CD4-positive, alpha-beta T cell (primary cell): ENCODE measurements around the gene IGFL2. TPM values are rescaled to one million over a fixed set of nuclear protein-coding genes. Genes with fewer than 3 reads are reported as not detected.
"Not testable (repeated sequence)": the region's sequence is repeated elsewhere in the genome, so short reads cannot be mapped to it uniquely, and the experiment has no call there.

ENCODE experiments used
- ATAC-seq: fragments of 200-7000 bp; cut with Tn5 transposase; one replicate; pipeline ENCODE4 v1.10.0; 2022; ENCODE audit warnings: mild to moderate bottlenecking; ENCODE audit not compliant: poor library complexity
- CTCF ChIA-PET: fragments of 350-600 bp; sonication (Branson Sonifier 250); formaldehyde crosslinking; loops from one replicate; lab custom pipeline; 2021; ENCODE audit warnings: antibody characterized with exemption, inconsistent platforms; lab: Charles Lee
- POLR2A ChIA-PET: fragments of 350-600 bp; sonication (Branson Sonifier 250); formaldehyde crosslinking; loops from one replicate; lab custom pipeline; 2021; ENCODE audit warnings: antibody characterized with exemption, inconsistent platforms; lab: Charles Lee
- DNase-seq, 14 experiments: peaks; one replicate each; pipeline ENCODE4 v3.0.0-alpha.2; 2013 to 2020; ENCODE audit warnings: mixed read lengths in 2 of 14
- H3K27ac ChIP-seq, 2 donors: one replicate each; pipeline versions ENCODE4 v1.5.1 to v1.7.0; 2013; ENCODE audit warnings: low read length in 2 of 2, low read depth in 1 of 2, mild to moderate bottlenecking in 1 of 2
- H3K27me3 ChIP-seq, 2 experiments: 1 replicate in 1 of 2; 2 replicates in 1 of 2; pipeline versions ENCODE4 v1.6.1 to v1.7.0; 2013; ENCODE audit warnings: low read length in 2 of 2, control low read depth in 1 of 2, mild to moderate bottlenecking in 1 of 2, moderate library complexity in 1 of 2; ENCODE audit not compliant: insufficient read depth in 2 of 2, control insufficient read depth in 1 of 2
- H3K36me3 ChIP-seq: one replicate; pipeline ENCODE4 v1.6.1; 2013; ENCODE audit warnings: low read length, control low read depth; ENCODE audit not compliant: insufficient read depth
- H3K4me1 ChIP-seq: one replicate; pipeline ENCODE4 v1.6.1; 2013; ENCODE audit warnings: low read length, control low read depth; ENCODE audit not compliant: insufficient read depth
- H3K4me3 ChIP-seq: one replicate; pipeline ENCODE4 v1.5.1; 2013; ENCODE audit warnings: mild to moderate bottlenecking, low read length, moderate library complexity
- H3K9me3 ChIP-seq, 2 experiments: 1 replicate in 1 of 2; 2 replicates in 1 of 2; pipeline versions ENCODE4 v1.6.1 to v1.7.0; 2013; ENCODE audit warnings: low read length in 2 of 2, mild to moderate bottlenecking in 2 of 2, control low read depth in 1 of 2, moderate library complexity in 1 of 2; ENCODE audit not compliant: control insufficient read depth in 1 of 2, insufficient read depth in 1 of 2
- H3K27ac Mint-ChIP-seq: one replicate; pipeline ENCODE4 v1.8.0; 2020; ENCODE audit warnings: mixed read lengths
- H3K27me3 Mint-ChIP-seq: one replicate; pipeline ENCODE4 v1.8.0; 2021; ENCODE audit warnings: mixed read lengths
- H3K36me3 Mint-ChIP-seq: one replicate; pipeline ENCODE4 v1.8.0; 2021; ENCODE audit warnings: low read depth, mixed read lengths
- H3K4me1 Mint-ChIP-seq: one replicate; pipeline ENCODE4 v1.8.0; 2021; ENCODE audit warnings: low read depth, mixed read lengths
- H3K4me3 Mint-ChIP-seq: one replicate; pipeline ENCODE4 v1.8.0; 2020; ENCODE audit warnings: mild to moderate bottlenecking, mixed read lengths
- H3K9me3 Mint-ChIP-seq: one replicate; pipeline ENCODE4 v1.8.0; 2020; ENCODE audit warnings: mixed read lengths
- intact Hi-C, 2 experiments: fragments of 100-400 bp; cut with DNase I in 1 of 2; cut with micrococcal nuclease in 1 of 2; formaldehyde crosslinking; loops; one replicate each; pipeline versions ENCODE4 v1.15.1 to v1.9.0; 2023 to 2025; cut with DNase I, micrococcal nuclease
- total RNA-seq, 174 experiments: library from RNA in 2 of 174; stranded (reverse) in 2 of 174; gene quantifications; one replicate each; pipeline ENCODE4 v1.2.3 and lab custom pipeline; 2021 to 2026
- TF ChIP-seq, protein P1 (sequence below): fragments of 200-600 bp; IDR thresholded peaks from one replicate; pipeline ENCODE4 v1.8.0; 2022; ENCODE audit warnings: antibody characterized with exemption, mild to moderate bottlenecking

The IGFL2 gene
- total RNA-seq, 2 experiments from 2014 or later = not detected

DNA sequence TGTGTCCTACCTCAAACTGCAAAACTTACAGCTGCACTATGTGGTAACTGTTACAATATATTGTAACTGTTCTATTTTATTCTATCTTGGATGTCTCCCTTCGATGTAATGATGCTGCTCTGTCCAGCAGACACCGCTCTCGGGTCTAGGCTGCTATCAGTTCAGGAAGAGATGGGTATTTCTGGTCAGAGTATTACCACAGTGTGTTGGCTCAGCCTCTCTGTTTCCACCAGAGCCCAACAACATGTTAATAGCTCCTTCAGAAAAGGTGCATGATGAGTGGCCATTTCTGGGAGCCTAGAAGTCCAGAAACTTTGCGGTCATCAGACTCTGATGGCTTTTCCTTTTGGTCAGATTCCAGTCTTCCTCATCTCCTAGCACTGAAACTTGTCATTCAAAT lies 45.6 kb downstream of the IGFL2 start:
- H3K27me3 Mint-ChIP-seq = peaks cover 73% of the 10 kb centered on the region

DNA sequence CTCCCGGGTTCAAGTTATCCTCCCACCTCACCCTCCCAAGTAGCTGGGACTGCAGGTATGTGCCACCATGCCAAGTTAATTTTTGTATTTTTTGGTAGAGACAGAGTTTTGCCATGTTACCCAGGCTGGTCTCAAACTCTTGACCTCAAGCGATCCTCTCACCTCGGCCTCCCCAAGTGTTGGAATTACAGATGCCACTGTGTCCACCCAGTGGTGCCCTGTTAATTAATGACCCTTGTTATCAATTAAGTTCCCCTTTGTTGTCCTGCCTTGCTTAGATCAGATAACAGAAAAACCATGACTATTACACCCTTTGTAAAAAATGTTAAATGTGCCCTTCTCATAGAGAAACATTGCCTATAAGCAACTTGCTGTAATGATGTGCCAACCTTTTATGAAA lies 47.1 kb downstream of the IGFL2 start:
- H3K9me3 ChIP-seq = no peaks in the 10 kb centered on the region
- H3K27ac ChIP-seq = no peak overlapping the region
- ATAC-seq (no peak), DNase-seq (no peak)
- intact Hi-C loops = no loop called here
- H3K4me3 ChIP-seq = no peak overlapping the region
- ChIA-PET CTCF (no interaction called here), POLR2A (no interaction called here)
- no peaks in the 10 kb centered on the region for H3K36me3 ChIP-seq
- TF ChIP-seq, protein P1, sequence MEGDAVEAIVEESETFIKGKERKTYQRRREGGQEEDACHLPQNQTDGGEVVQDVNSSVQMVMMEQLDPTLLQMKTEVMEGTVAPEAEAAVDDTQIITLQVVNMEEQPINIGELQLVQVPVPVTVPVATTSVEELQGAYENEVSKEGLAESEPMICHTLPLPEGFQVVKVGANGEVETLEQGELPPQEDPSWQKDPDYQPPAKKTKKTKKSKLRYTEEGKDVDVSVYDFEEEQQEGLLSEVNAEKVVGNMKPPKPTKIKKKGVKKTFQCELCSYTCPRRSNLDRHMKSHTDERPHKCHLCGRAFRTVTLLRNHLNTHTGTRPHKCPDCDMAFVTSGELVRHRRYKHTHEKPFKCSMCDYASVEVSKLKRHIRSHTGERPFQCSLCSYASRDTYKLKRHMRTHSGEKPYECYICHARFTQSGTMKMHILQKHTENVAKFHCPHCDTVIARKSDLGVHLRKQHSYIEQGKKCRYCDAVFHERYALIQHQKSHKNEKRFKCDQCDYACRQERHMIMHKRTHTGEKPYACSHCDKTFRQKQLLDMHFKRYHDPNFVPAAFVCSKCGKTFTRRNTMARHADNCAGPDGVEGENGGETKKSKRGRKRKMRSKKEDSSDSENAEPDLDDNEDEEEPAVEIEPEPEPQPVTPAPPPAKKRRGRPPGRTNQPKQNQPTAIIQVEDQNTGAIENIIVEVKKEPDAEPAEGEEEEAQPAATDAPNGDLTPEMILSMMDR = no peak
- no peak overlapping the region for H3K27ac Mint-ChIP-seq
- no peaks in the 10 kb centered on the region for H3K4me1 Mint-ChIP-seq
- no peak overlapping the region for H3K4me3 Mint-ChIP-seq
- no peaks in the 10 kb centered on the region for H3K36me3 Mint-ChIP-seq
- no peaks in the 10 kb centered on the region for H3K9me3 Mint-ChIP-seq
- H3K27me3 Mint-ChIP-seq = peaks cover 60% of the 10 kb centered on the region
- peaks cover 14% of the 10 kb centered on the region in 2 experiments for H3K27me3 ChIP-seq
- no peaks in the 10 kb centered on the region for H3K4me1 ChIP-seq

More for the DNA sequence above, 45.6 kb downstream of the IGFL2 start:
- no peaks in the 10 kb centered on the region for H3K36me3 Mint-ChIP-seq
- ATAC-seq = no peak
- ChIA-PET POLR2A (no interaction called here), CTCF (no interaction called here)
- H3K4me3 Mint-ChIP-seq = no peak overlapping the region
- DNase-seq = no peak
- Histone ChIP-seq H3K27me3 (peaks cover 21 to 26% of the 10 kb centered on the region in 2 experiments), H3K9me3 (no peaks in the 10 kb centered on the region), H3K27ac (no peak overlapping the region), H3K4me3 (no peak overlapping the region), H3K4me1 (no peaks in the 10 kb centered on the region), H3K36me3 (no peaks in the 10 kb centered on the region)
- TF ChIP-seq, protein P1 = no peak
- H3K27ac Mint-ChIP-seq = no peak overlapping the region
- intact Hi-C loops = no loop called here
- no peaks in the 10 kb centered on the region for H3K9me3 Mint-ChIP-seq
- no peaks in the 10 kb centered on the region for H3K4me1 Mint-ChIP-seq

DNA sequence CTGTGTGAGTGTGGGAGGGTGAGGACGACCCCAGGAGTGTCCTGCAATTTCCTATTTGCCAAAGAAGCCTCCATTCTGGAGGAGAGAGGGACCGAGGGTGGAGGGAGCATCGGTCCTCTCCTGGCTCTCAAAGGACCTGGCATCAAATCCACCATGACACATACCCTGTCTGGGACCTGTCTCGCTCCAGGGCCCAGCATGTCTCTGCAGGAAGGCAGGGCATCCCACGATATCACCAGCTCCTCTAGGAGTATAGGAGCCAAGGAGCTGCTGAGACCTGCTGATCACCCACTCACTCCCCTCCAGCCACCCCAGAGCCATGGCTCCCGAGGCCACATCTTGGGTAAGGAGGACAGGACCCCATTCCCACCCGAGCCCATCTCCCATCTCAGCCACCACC lies 47.9 kb downstream of the IGFL2 start:
- CTCF ChIA-PET, H3K27me3 ChIP-seq, H3K4me1 Mint-ChIP-seq, H3K27ac Mint-ChIP-seq, H3K36me3 Mint-ChIP-seq, H3K9me3 Mint-ChIP-seq, H3K4me3 Mint-ChIP-seq, H3K36me3 ChIP-seq, POLR2A ChIA-PET, DNase-seq, H3K9me3 ChIP-seq, H3K27ac ChIP-seq, H3K4me1 ChIP-seq, intact Hi-C loops, ATAC-seq, H3K4me3 ChIP-seq: not testable (repeated sequence)
- H3K27me3 Mint-ChIP-seq = peaks cover 52% of the 10 kb centered on the region

DNA sequence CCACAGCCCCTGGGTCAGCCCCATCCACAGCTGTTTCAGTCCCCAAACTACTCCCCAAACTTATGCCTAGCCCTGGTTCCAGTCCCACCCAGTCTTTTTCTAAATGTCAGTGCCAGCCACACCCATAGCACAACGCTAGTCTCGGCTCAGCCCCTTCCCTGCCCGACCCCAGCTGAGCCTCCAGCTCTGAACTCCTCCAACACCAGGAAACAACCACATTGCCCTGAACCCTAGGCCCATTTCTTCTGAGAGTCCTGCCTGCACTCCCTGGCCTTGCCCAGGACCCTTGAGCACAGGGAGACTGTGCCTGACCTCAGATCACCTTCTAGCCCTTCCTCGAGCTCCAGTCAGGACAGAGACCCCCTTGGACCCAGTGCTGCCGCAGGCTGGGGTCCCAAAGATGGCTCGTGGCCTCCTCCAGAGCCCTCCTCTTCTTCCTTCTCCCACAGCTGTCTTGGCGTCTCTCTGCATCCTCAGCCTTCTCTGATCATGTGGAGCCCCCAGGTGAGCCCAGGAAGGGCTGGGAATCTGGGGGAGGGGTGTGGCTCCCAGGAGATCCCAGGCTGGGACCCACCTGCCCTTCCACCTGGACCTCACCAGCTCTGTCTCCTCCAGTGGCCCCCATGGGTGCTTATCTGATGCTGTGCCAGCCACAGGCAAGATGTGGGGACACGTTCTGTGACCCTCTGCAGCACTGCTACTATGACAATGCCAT lies 48.5 kb downstream of the IGFL2 start:
- H3K9me3 ChIP-seq = no peaks in the 10 kb centered on the region
- no peaks in the 10 kb centered on the region for H3K36me3 ChIP-seq
- H3K27me3 ChIP-seq = peaks cover 6 to 8% of the 10 kb centered on the region in 2 experiments
- no peak overlapping the region for H3K27ac Mint-ChIP-seq
- H3K4me1 ChIP-seq = no peaks in the 10 kb centered on the region
- no peak overlapping the region for H3K4me3 ChIP-seq
- H3K4me3 Mint-ChIP-seq = no peak overlapping the region
- intact Hi-C loops = no loop called here
- H3K4me1 Mint-ChIP-seq = no peaks in the 10 kb centered on the region
- H3K36me3 Mint-ChIP-seq = no peaks in the 10 kb centered on the region
- no peaks in the 10 kb centered on the region for H3K9me3 Mint-ChIP-seq
- ATAC-seq (no peak), DNase-seq (no peak)
- H3K27ac ChIP-seq = no peak overlapping the region
- ChIA-PET CTCF (no interaction called here), POLR2A (no interaction called here)
- H3K27me3 Mint-ChIP-seq = peaks cover 50% of the 10 kb centered on the region
- TF ChIP-seq, protein P1 = no peak
